GM12878 (cell line): Measurements from ENCODE around the gene LILRB3. TPM values are rescaled to one million over a fixed set of nuclear protein-coding genes. Genes with fewer than 3 reads are reported as not detected.

ENCODE experiments used
- ATAC-seq: fragments of 200-7000 bp; cut with Tn5 transposase; 3 replicates; pipeline ENCODE4 v1.9.1; 2020; ENCODE audit warnings: mild to moderate bottlenecking, moderate library complexity
- BruUV-seq: library from RNA; stranded (reverse); fragments of 400-500 nt; replicated peaks from 2 replicates; lab custom pipeline; 2021; lab: Mats Ljungman, UMichigan
- CTCF ChIA-PET: fragments of 300-600 bp; sonication (Branson Sonifier 250); formaldehyde crosslinking; extraction: SDS; loops from one replicate; lab custom pipeline; 2021; ENCODE audit warnings: inconsistent platforms; lab: Yijun Ruan, JAX
- POLR2A ChIA-PET: fragments of 350-600 bp; formaldehyde crosslinking; extraction: SDS; loops from one replicate; lab custom pipeline; 2021; ENCODE audit warnings: inconsistent platforms; lab: Charles Lee
- RAD21 ChIA-PET: fragments of 300-600 bp; sonication (Branson Sonifier 250); formaldehyde crosslinking; loops from one replicate; lab custom pipeline; 2023; ENCODE audit warnings: antibody characterized with exemption; ENCODE audit not compliant: unreplicated experiment; lab: Charles Lee
- SMC1A ChIA-PET: fragments of 300-600 bp; sonication (Branson Sonifier 250); formaldehyde crosslinking; loops from one replicate; lab custom pipeline; 2023; ENCODE audit not compliant: unreplicated experiment, uncharacterized antibody; lab: Charles Lee
- DNase-seq: peaks from one replicate; pipeline ENCODE4 v3.0.0-alpha.2; 2011; ENCODE audit warnings: low read depth, low spot score
- FAIRE-seq: peaks from 3 replicates; lab custom pipeline; 2011; peaks lifted over from hg19 to GRCh38; lab: Jason Lieb, UNC
- H2AFZ ChIP-seq: 2 replicates; pipeline ENCODE4 v1.6.0; 2011; ENCODE audit warnings: low read depth, low read length, control low read depth; ENCODE audit not compliant: control insufficient read depth
- H3K27ac ChIP-seq: 2 replicates; pipeline ENCODE4 v1.5.1; 2011; ENCODE audit warnings: control low read depth; ENCODE audit not compliant: control insufficient read depth, insufficient read depth
- H3K27me3 ChIP-seq, 2 experiments: replicated peaks in 1 of 2; 2 replicates each; pipeline versions ENCODE4 v1.6.0 to v1.6.1; 2011; ENCODE audit warnings: low read length in 1 of 2; ENCODE audit not compliant: control insufficient read depth in 2 of 2, insufficient read depth in 2 of 2
- H3K36me3 ChIP-seq, 2 experiments: 2 replicates each; pipeline ENCODE4 v1.5.1; 2011; ENCODE audit warnings: low read length in 1 of 2; ENCODE audit not compliant: control insufficient read depth in 2 of 2, insufficient read depth in 2 of 2
- H3K4me1 ChIP-seq: 2 replicates; pipeline ENCODE4 v1.6.1; 2011; ENCODE audit warnings: mild to moderate bottlenecking, low read length, moderate library complexity, mixed read lengths; ENCODE audit not compliant: control insufficient read depth, insufficient read depth
- H3K4me2 ChIP-seq: 2 replicates; pipeline ENCODE4 v1.6.0; 2011; ENCODE audit warnings: control low read depth; ENCODE audit not compliant: control insufficient read depth, insufficient read depth
- H3K4me3 ChIP-seq: fragments of 200-600 bp; sonication (generic); 2 replicates; pipeline ENCODE4 v1.5.1; 2016
- H3K79me2 ChIP-seq: 2 replicates; pipeline ENCODE4 v1.6.0; 2011; ENCODE audit warnings: low read length; ENCODE audit not compliant: control insufficient read depth, insufficient read depth
- H3K9ac ChIP-seq: 2 replicates; pipeline ENCODE4 v1.8.0; 2011; ENCODE audit warnings: low read length, control low read depth, mixed read lengths; ENCODE audit not compliant: control insufficient read depth, insufficient read depth
- H3K9me3 ChIP-seq: replicated peaks from 3 replicates; pipeline ENCODE4 v1.5.1; 2011; ENCODE audit warnings: mild to moderate bottlenecking, low read length; ENCODE audit not compliant: control insufficient read depth, insufficient read depth
- H4K20me1 ChIP-seq: 2 replicates; pipeline ENCODE4 v1.6.0; 2011; ENCODE audit not compliant: control insufficient read depth, insufficient read depth
- ESRRA ChIP-seq: IDR thresholded peaks from 2 replicates; pipeline ENCODE4 v1.6.1; 2012; ENCODE audit warnings: mild to moderate bottlenecking, low read length, improper control_type of control experiment
- EZH2 ChIP-seq: IDR thresholded peaks from 2 replicates; pipeline ENCODE4 v1.6.1; 2012; ENCODE audit warnings: low read depth, mild to moderate bottlenecking, control low read depth, inconsistent platforms, low read length, borderline replicate concordance; ENCODE audit not compliant: control insufficient read depth
- HDAC6 ChIP-seq: fragments of 200-600 bp; sonication (generic); IDR thresholded peaks from one replicate; pipeline ENCODE4 v1.8.0; 2017; ENCODE audit warnings: antibody characterized with exemption; ENCODE audit not compliant: unreplicated experiment
- HDGF ChIP-seq: fragments of 450-650 bp; IDR thresholded peaks from 2 replicates; pipeline ENCODE4 v1.6.1; 2016; ENCODE audit warnings: antibody characterized with exemption
- NFIC ChIP-seq: IDR thresholded peaks from 2 replicates; pipeline ENCODE4 v1.6.1; 2012; ENCODE audit warnings: low read depth, mild to moderate bottlenecking, inconsistent platforms, low read length, moderate library complexity
- NR2C1 ChIP-seq: fragments of 450-650 bp; IDR thresholded peaks from 2 replicates; pipeline ENCODE4 v1.6.1; 2017; ENCODE audit warnings: antibody characterized with exemption, mild to moderate bottlenecking, moderate library complexity
- POLR2AphosphoS2 ChIP-seq: IDR thresholded peaks from 2 replicates; pipeline ENCODE4 v1.6.1; 2011; ENCODE audit warnings: low read depth, mild to moderate bottlenecking, low read length, improper control_type of control experiment, moderate library complexity
- POLR2AphosphoS5 ChIP-seq: IDR thresholded peaks from 2 replicates; pipeline ENCODE4 v1.6.1; 2011; ENCODE audit warnings: mild to moderate bottlenecking, low read length, inconsistent platforms
- SP1 ChIP-seq: IDR thresholded peaks from one replicate; pipeline ENCODE4 v1.6.1; 2011; ENCODE audit warnings: low read depth, low read length
- SRF ChIP-seq, 2 experiments: IDR thresholded peaks; 2 replicates each; pipeline ENCODE4 v1.6.1; 2011; ENCODE audit warnings: low read depth in 2 of 2, low read length in 2 of 2, mild to moderate bottlenecking in 1 of 2, moderate library complexity in 1 of 2
- ZNF217 ChIP-seq: fragments of 450-650 bp; IDR thresholded peaks from 2 replicates; pipeline ENCODE4 v1.6.1; 2017; ENCODE audit warnings: antibody characterized with exemption, mild to moderate bottlenecking
- WGBS: methylation state at CpG from one replicate; pipeline ENCODE4 v1.1.6; 2016; ENCODE audit warnings: low lambda C conversion rate; ENCODE audit not compliant: insufficient replicate concordance, insufficient coverage; ENCODE audit errors: missing lambda C conversion rate; 5-methylcytosine and 5-hydroxymethylcytosine counted together
- in situ Hi-C: fragments of 300-500 bp; cut with MboI; formaldehyde crosslinking; loops from 9 replicates; pipeline ENCODE4 v1.14.3; 2018; ENCODE audit warnings: mixed read lengths
- intact Hi-C: fragments of 100-400 bp; cut with micrococcal nuclease; formaldehyde crosslinking; loops from one replicate; pipeline ENCODE4 v1.14.2; 2022; ENCODE audit not compliant: unreplicated experiment
- polyA plus RNA-seq, 11 experiments: library from polyadenylated mRNA; depleted of rRNA in 4 of 11; unstranded in 6 of 11; stranded (reverse) in 5 of 11; fragments of >200 nt; fragmentation: Nextera tagmentation in 4 of 11; fragmentation: Illumina TruSeq in 1 of 11; extraction: Ambion mirVana in 4 of 11; extraction: Trizol in 1 of 11; gene quantifications; 1 replicate in 1 of 11; 2 replicates in 10 of 11; pipeline versions ENCODE4 v1.2.1 to v1.2.3, GENCODE V29; 2011 to 2016; ENCODE audit warnings: inconsistent platforms in 2 of 11, missing spikeins in 2 of 11, low read depth in 1 of 11
- total RNA-seq, 4 experiments: library from RNA; depleted of rRNA in 3 of 4; stranded (reverse); fragments of >200 nt in 3 of 4; fragmentation: Illumina TruSeq in 1 of 4; extraction: Trizol in 1 of 4; gene quantifications; 2 replicates each; pipeline versions ENCODE4 v1.2.1 to v1.2.3, GENCODE V29; 2013 to 2021
- TF ChIP-seq, protein P1 (sequence below): IDR thresholded peaks from 2 replicates; pipeline ENCODE4 v1.6.1; 2011; ENCODE audit warnings: borderline replicate concordance, low read depth, mild to moderate bottlenecking, moderate library complexity, low read length; ENCODE audit not compliant: insufficient read depth, poor library complexity, severe bottlenecking
- TF ChIP-seq, protein P2 (sequence below): fragments of 450-650 bp; IDR thresholded peaks from 2 replicates; pipeline ENCODE4 v1.6.1; 2014; ENCODE audit warnings: mild to moderate bottlenecking
- TF ChIP-seq, protein P3 (sequence below): IDR thresholded peaks from 2 replicates; pipeline ENCODE4 v1.6.1; 2011; ENCODE audit warnings: borderline replicate concordance, low read depth, mild to moderate bottlenecking, moderate library complexity, mixed read lengths, low read length; ENCODE audit not compliant: insufficient read depth; ENCODE audit errors: extremely low read length

LILRB3 gene
- total and polyA plus RNA-seq, 10 of the 15 experiments (the other 5 are each of a cell fraction or from before 2014, with no cell fraction given) = 0.04 to 1.1 (median 0.18) TPM; not detected in 1

DNA sequence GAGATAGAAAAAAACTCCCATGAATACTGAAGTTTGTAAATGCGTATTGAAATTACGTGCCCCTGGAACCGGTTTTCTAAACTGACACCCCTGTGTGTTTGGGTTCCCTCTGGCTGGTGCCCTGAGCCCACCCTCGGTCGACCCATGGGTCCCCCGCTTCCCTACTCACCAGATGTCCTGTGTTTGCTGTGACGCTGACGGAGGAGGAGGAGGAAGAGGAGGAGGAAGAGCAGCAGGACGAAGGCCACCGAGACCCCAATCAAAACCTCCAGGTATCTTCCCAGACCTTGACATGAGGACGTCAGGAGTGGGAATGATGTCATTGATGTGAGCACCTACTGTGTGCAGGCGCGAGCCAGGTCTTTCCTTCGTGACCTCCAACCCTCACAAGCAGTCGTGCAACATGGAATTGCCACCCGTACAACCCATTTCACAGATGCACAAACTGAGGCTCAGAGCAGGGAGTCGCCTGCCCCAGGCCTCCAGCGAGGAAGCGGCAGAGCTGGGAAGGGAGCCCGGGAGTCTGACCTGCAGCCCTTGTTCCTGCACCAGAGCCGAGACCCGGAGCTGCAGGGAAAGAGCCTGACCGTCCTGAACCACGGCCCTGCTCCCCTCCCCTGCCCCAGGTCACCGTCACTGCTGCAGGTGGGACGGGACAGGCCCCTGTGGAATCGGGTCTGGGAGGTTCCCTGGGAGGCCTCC lies 3.7 kb downstream of the LILRB3 start:
- ChIA-PET SMC1A (no interaction called here), RAD21 (no interaction called here)
- H3K9ac ChIP-seq = no peak overlapping the region
- no peak for ATAC-seq
- H3K79me2 ChIP-seq = no peaks in the 10 kb centered on the region
- no peaks in the 10 kb centered on the region for H3K36me3 ChIP-seq
- in situ Hi-C loops (no loop called here), intact Hi-C loops (no loop called here)
- no peak overlapping the region for H2AFZ ChIP-seq
- no peaks in the 10 kb centered on the region for H4K20me1 ChIP-seq
- H3K4me1 ChIP-seq = no peaks in the 10 kb centered on the region
- no peaks in the 10 kb centered on the region for H3K27me3 ChIP-seq
- no peak overlapping the region for H3K27ac ChIP-seq
- TF ChIP-seq POLR2AphosphoS5 (no peak), HDAC6 (no peak), ZNF217 (no peak), HDGF (no peak), NFIC (no peak), POLR2AphosphoS2 (no peak), ESRRA (no peak), SP1 (no peak), NR2C1 (no peak), SRF (IDR thresholded peaks at IDR 0.05; ENCODE audit: low read depth in 2 of 2, low read length in 2 of 2) (no peak), EZH2 (no peak)
- TF ChIP-seq, protein P1, sequence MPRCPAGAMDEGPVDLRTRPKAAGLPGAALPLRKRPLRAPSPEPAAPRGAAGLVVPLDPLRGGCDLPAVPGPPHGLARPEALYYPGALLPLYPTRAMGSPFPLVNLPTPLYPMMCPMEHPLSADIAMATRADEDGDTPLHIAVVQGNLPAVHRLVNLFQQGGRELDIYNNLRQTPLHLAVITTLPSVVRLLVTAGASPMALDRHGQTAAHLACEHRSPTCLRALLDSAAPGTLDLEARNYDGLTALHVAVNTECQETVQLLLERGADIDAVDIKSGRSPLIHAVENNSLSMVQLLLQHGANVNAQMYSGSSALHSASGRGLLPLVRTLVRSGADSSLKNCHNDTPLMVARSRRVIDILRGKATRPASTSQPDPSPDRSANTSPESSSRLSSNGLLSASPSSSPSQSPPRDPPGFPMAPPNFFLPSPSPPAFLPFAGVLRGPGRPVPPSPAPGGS = no peak
- TF ChIP-seq, protein P2, sequence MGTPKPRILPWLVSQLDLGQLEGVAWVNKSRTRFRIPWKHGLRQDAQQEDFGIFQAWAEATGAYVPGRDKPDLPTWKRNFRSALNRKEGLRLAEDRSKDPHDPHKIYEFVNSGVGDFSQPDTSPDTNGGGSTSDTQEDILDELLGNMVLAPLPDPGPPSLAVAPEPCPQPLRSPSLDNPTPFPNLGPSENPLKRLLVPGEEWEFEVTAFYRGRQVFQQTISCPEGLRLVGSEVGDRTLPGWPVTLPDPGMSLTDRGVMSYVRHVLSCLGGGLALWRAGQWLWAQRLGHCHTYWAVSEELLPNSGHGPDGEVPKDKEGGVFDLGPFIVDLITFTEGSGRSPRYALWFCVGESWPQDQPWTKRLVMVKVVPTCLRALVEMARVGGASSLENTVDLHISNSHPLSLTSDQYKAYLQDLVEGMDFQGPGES = no peak
- TF ChIP-seq, protein P3, sequence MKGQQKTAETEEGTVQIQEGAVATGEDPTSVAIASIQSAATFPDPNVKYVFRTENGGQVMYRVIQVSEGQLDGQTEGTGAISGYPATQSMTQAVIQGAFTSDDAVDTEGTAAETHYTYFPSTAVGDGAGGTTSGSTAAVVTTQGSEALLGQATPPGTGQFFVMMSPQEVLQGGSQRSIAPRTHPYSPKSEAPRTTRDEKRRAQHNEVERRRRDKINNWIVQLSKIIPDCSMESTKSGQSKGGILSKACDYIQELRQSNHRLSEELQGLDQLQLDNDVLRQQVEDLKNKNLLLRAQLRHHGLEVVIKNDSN = no peak
- TF ChIP-seq, all 136 proteins: peak for 0
- BruUV-seq = no TSS peak
- FAIRE-seq (no peak), DNase-seq (no peak)
- ChIA-PET POLR2A (no interaction called here), CTCF (no interaction called here)
- H3K4me3 ChIP-seq = no peak overlapping the region
- H3K4me2 ChIP-seq = no peak overlapping the region
- no peaks in the 10 kb centered on the region for H3K9me3 ChIP-seq
- WGBS = 63% methylated on average over 27 of the region's 27 CpGs
